HG02571 (cell line): ENCODE data around the gene KBTBD12.
"Not testable (repeated sequence)": the region's sequence is repeated elsewhere in the genome, so short reads cannot be mapped to it uniquely, and the experiment has no call there.

Experiments used
- ATAC-seq: cut with Tn5 transposase; IDR thresholded peaks from one replicate; pipeline ENCODE4 v1.9.1; 2021; ENCODE audit warnings: mild to moderate bottlenecking, moderate library complexity; ENCODE audit not compliant: unreplicated experiment

KBTBD12 gene, protein sequence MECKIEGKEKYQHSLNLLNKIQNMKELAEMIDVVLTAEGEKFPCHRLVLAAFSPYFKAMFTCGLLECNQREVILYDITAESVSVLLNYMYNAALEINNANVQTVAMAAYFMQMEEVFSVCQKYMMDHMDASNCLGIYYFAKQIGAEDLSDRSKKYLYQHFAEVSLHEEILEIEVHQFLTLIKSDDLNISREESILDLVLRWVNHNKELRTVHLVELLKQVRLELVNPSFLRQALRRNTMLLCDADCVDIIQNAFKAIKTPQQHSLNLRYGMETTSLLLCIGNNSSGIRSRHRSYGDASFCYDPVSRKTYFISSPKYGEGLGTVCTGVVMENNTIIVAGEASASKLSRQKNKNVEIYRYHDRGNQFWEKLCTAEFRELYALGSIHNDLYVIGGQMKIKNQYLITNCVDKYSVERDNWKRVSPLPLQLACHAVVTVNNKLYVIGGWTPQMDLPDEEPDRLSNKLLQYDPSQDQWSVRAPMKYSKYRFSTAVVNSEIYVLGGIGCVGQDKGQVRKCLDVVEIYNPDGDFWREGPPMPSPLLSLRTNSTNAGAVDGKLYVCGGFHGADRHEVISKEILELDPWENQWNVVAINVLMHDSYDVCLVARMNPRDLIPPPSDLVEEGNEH

DNA sequence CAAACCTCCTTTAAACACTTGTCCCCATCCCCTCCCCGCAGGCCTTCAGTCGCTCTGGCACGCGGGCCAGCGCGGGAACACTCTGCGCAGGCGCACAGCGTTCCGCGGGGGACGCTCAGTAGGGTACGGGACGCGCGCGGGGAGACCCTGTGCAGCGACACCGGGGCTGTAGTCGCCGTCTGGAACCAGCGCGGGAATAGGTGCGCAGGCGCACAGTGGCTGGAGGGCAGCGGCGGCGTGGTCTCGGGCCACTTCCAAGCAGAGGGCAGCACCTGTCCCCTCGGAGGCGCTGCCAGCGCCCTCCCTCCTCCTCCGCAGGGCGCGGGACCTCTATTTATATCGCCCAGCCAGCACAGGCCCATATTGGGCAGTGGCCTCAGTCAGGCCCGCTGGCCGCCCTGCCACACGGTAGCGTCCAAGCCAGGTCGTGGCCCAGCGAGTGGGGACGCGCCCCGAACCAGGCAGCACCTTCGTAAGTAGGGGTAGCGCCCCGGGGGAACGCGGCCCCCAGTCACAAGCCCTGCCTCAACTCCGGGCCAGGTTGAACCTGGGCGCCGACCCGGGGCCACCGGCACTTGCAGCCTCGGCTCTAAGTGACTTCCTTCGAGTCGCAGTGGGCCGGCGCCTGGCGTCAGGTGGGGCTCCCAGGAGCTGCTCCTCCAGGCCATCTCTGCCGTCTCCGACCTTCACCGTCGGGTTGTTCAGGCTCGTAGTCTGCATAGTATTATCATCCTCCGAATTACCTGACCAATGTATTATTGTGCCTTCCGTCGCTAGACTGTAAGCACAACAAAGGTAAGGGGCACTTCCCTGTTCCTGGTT is at the start of gene KBTBD12:
Gene KBTBD12, plus strand, starts transcription at position 118 of the 822 bp plus-strand sequence. CDS start 7,830 bp downstream, outside the sequence.
- ATAC-seq: no peak

GRCh38 chr3:127865941-127866340 is 49.1 kb upstream of the KBTBD12 start:
- no peak for ATAC-seq

- ATAC-seq: no peak
These were observed 47.6 kb upstream of the KBTBD12 start for GRCh38 chr3:127867412-127867811.

DNA sequence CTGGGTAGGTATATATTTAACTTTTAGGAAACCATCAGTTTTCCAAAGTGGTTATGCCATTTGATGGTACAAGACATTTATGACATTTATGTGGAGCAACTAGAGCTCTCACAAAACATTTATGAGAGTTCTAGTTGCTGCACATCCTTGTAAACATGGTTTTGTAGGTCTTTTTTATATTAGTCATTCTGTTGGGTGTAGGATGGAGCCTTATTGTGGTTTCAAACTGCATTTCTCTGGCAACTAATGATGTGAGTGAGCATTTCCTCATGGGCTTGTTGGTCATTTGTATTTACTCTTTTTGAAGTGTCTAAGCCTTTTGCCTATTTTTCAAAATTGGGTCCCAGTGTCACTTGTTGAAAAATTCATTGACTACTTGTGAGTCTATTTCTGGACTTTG is 47.0 kb upstream of the KBTBD12 start:
- no peak for ATAC-seq

DNA sequence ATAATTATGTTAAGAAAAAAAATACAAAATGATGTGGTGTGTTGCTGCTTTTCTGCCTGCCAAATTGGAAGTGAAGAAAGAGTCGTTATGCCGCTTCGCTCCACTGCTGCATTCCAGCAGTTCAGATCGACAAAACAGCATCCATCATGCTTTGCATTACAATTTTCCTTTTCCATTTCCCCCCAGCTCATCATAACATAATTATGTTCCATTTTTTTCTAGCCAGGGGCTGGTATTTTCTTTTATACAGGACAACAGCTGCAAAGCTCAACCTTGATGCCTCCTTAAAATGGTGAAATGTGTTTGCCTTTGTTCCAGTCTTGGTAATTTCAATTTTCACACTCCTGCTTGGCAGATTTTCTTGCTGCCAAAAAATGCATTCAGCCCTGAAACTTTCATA is 44.9 kb upstream of the KBTBD12 start:
- no peak for ATAC-seq

DNA sequence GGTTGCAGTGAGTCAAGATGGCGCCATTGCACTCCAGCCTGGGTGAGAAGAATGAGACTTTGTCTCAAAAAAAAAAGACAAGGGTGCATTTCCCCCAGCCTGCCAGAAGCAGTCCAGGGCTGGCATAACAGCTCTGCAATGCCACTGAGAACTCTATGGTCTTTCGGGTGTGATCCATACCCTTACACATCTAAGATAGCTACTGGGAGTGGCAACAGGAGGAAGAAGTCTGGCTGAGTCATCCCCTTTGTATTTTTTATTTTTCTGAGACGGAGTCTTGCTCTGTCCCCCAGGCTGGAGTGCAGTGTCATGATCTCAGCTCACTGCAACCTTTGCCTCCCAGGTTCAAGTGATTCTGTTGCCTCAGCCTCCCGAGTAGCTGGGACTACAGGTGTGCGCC is 40.9 kb upstream of the KBTBD12 start:
- ATAC-seq: not testable (repeated sequence)

DNA sequence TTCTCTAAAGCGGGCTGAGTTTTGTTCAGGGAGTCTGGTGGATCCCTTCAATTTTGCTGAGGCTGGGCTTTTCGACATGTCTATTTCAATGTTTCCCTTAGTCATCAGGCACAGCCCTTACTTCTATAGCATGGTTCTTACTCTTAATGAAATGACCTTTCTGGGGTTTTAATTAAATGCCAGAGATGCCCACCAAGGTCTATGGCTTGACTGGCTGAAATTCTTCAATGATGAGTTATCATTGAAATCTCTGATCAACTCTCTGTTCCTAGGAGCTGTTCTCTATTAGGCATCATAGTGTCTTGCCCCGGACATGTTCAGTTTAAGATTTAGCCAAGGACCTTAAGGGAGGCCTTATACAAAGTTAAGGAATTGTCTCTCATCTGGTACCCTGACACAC is 33.4 kb upstream of the KBTBD12 start:
- no peak for ATAC-seq

GRCh38 chr3:127884041-127884440 is 31.0 kb upstream of the KBTBD12 start:
- no peak for ATAC-seq

DNA sequence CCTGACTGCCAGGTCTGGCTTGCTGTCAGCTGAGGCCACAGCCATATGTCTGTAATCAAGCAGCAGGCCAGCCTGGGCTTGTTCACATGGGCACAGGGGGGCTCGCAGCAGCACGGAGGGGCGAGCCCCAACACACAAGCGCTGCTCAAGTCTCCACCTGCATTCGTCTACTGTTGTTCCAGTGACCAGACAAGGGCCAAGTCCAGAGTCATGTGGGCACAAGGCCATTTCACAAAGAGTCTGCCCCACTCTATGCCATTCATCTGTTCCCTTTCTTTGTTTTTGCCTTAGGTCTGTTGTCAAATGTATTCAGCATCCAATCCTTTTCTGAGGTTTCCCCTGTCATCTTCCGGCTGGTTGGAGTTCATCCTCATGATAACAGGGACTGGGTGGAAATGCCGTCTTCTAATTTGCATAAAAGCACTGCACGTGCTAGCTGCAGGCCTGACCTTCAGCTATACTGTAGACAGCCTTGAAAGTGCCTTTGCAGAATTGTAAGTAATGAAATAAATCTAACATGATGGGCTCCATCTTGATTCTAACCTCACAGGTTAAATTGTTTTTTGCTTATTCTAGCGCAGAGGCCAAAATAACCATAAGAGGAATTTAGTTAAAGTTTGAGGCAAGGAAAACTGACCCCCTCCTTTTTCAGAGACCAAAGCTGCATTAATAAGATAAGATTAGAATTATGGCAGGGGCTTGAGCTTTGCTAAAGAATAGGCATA is 28.6 kb upstream of the KBTBD12 start:
- ATAC-seq: no peak

- no peak for ATAC-seq
These were observed 28.1 kb upstream of the KBTBD12 start for GRCh38 chr3:127886956-127887231.

DNA sequence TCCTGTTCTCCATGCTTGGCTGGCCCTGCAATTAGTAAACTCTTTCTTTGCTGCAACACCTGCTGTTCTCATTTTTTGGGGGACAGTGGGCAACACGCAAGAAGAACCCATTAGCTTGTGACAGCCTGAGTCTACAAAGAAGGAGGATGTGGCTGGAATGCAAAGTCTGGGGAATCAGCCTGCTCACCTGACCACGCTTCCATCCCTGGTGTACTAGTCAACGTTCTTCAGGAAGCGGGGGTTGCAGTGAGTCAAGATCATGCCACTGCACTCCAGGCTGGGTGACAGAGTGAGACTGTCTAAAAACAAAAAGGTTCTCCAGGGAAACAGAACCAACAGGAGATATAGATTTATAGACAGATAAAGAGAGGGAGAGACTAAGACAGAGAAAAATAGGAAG is 27.7 kb upstream of the KBTBD12 start:
- ATAC-seq: no peak

- no peak for ATAC-seq
These were observed 26.9 kb upstream of the KBTBD12 start for GRCh38 chr3:127888156-127888555.

DNA sequence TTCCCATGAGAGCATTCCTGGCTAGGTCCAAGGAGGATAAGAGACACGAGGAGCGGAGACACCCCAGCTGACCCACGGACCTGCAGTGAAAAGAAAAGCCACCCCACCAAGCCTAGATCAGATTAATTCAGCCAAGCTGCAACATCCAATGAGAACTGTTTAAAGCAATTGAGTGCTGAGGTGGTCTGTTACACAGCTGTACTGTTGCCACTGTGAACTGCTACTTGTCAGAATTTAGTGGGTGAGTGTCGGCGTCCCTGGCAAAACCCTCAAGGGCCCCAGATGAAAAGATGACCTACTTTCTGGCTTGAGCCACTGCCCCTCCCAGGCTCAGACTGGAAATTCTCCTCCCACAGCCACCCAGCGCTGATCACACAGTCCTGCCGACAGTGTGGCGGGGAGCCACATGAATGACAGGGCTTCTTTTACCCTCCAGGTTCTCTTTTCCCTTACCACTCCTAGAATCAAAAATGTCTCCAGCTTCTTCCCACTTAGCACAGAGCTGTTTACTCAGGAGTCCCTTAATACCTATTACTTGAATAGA is 26.4 kb upstream of the KBTBD12 start:
- ATAC-seq: no peak

DNA sequence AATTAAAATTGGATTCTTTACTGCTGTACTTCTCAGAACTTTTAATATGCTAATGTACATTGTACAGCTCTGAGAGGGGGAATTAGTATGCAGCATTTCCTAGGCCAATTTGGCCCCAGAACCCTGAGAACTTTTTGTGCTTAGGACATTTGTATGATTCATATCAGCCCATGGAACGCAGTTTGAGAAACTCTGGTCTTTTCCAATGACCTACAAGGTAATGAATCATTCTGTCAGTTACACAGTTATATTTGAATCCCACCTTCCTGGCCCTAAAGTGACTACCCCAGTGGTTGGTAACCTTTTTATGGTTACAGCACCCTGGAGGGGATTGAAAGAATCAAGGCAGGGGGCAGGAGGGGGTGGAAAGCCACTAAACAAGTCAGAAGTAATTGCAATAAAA is 25.6 kb upstream of the KBTBD12 start:
- ATAC-seq: no peak

GRCh38 chr3:127889976-127890650 is 24.9 kb upstream of the KBTBD12 start:
- ATAC-seq: no peak

DNA sequence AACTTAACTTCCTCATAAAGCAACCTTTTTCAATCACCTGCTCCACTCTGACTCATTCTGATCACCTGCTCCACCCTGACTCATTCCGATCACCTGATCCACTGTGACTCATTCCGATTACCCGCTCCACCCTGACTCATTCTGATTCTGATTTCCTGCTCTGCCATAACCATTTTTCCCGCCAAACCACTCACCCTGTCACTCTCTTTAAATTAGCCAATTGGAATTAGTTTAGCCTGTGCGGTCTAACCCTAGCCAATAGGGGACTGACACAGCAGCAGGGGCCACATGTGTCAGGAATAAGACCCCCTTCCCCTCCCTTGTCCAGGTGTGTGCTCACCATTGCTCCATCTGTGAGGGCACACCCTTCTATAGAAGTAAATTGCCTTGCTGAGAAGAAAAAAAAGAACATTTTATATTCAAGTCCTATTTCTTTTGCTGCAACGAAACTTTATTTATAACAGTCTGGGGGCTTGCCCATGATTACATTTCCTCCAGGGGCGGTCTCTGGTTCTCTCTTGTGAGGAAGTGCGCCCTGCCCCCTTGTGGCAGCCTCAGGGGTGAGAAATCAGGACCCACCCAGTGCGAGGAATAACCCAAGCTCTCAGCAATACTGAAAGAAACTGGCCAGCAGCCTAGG is 24.3 kb upstream of the KBTBD12 start:
- not testable (repeated sequence) for ATAC-seq

DNA sequence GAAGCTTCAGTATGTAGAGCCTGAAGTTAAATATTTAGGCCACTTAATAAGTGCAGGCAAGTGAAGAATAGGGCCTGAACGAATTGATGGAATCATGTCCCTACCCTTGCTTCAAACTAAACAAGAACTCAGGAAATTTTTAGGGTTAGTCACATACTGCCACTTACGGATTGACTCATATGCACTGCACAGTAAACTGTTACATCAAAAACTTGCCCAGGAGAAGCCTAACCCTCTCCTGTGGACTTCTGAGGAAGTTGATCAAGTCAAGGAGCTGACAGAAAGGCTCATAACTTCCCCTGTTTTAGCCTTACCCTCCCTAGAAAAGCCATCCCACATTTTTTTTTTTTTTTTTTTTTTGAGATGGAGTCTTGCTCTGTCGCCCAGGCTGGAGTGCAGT is 20.6 kb upstream of the KBTBD12 start:
- ATAC-seq: no peak

DNA sequence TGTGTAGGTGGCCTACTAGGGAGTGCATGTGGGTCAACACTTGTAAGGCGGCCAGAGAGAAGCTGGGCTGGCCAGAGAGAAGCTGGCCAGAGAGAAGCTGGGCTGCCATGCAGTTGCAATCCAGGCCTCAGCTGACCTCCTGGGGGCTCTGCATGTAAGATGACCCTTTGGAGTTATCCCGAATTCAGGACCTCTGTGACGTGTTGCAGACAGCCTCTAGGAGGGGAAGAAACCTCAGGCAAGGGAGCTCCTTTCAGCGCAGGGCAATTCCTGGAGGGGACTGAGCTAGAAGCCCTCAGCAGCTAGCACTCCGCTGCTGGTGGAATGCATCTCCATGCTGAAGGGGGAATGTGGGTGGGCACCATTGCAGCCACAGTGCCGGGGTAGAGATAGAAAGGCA is 15.8 kb upstream of the KBTBD12 start:
- no peak for ATAC-seq

DNA sequence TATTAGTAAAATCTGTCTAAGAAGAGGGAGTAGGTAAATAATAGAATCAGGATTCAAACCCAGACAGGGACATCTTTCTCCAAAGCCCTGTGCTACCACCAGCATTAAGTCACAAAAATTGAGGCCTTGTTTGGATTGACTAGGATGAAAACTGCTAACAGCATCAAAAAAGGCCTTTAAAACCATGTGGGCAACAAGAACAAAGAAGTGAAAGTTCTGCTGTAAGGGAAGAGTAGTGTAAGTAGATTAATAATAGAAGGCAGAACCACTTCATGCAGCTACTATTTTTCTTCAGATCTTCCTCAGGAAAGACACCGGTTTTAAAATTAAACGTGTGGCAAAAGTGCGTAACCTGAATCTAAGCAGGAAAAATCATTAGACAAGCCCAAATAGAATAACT is 15.3 kb upstream of the KBTBD12 start:
- ATAC-seq: no peak

DNA sequence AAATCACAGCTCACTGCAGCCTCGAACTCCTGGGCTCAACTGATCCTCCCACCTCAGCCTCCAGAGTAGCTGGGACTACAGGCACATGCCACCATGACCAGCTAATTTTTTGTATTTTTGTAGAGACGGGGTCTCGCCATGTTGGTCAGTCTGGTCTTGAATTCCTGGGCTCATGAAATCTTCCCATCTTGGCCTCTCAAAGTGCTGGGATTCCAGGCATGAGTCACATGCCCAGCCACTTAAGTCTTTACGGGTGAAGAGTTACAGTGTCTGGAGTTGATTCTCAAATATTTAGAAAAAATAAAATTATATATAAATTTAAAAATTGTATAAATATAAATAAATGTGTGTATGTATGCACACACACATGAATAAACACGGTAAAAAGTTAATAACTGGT is 14.5 kb upstream of the KBTBD12 start:
- no peak for ATAC-seq
